ENCODE results near the gene MDM1.

Gene MDM1

DNA sequence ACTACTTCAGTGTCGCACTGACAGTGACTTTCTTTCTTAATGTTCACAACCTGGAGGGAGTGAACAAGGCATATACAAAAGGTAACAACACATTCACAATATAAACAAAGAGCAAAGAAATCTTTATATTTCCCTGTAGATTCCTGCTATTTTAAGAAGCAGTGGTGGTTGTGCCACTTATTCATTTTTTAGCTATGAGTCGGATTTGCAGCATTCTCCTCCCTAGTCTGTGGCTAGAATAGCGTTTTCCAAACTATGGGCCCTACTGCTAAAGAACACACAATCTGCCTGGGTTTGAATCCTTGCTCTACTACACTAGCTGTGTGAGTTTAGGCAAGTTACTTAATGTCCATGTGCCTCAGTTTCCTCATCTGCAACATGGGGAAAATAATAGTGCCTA, 18.6 kb upstream of the MDM1 start:
- no peak overlapping the region for H3K9ac ChIP-seq (ENCODE audit: low read length)
- no peaks in the 10 kb centered on the region for H3K4me1 ChIP-seq (ENCODE audit: control insufficient read depth, insufficient read depth, low read length)
- H3K36me3 ChIP-seq (ENCODE audit: control insufficient read depth, insufficient read depth, low read length): no peaks in the 10 kb centered on the region
- H3K4me3 ChIP-seq (ENCODE audit: low read length): no peak overlapping the region
- no peaks in the 10 kb centered on the region for H3K27me3 ChIP-seq (ENCODE audit: control insufficient read depth, insufficient read depth, low read length)
- no peaks in the 10 kb centered on the region for H3K9me3 ChIP-seq (ENCODE audit: control insufficient read depth, low read length)

DNA sequence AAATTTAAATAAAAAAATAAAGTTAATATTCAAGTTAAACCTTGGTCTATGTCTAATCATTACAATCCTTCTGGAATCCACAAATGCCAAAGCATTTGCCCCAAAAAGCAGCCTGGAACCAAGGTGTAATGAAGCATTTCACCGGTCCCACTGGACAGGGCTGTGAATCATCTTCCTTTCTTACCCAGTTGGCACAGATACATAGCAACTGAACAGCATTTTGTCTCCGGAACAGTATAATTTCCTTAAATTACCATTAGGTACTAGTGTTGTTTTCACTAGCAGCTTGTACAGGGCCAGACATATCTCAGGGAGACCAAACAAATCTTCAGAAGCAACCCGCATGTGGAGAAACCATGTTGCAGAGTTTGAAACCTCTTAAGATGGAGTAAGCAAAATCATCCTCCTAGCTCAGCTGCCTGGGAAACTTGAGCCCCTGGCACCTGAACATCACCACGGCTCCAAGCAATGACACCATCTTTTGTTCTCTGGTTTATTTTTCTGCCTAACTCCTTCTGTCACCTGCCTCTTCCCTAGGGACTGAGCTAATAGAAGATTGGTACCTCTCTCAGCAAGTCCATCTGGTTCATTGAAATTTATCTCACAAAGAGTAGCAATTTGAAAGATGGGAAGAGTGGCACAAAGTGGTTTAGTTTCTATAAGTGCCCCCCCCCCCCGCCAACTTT, 17.9 kb upstream of the MDM1 start:
- Histone ChIP-seq H3K4me3 (ENCODE audit: low read length) (no peak overlapping the region), H3K9ac (ENCODE audit: low read length) (no peak overlapping the region)

DNA sequence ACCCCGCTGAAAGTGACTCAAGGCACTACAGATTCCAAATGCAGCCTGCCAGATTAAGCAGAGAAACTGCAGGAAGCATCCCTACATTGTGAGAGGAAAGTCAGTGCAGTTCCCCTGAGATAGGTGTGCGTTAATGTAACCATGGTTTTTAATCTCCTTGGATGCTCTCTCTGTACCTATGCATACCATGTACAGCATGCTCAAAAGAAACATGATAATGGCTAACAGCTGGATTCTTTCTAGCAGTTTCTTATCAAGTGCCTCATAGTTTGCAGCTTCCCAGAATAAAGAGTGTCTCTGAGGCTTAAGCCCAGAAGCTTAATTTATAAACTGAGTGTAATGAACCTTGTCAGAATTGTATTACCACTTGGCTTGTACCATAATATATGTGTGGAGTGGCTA, 17.1 kb upstream of the MDM1 start:
- no peak overlapping the region for H3K4me3 ChIP-seq (ENCODE audit: low read length)
- no peaks in the 10 kb centered on the region for H3K36me3 ChIP-seq (ENCODE audit: control insufficient read depth, insufficient read depth, low read length)
- no peak overlapping the region for H3K9ac ChIP-seq (ENCODE audit: low read length)
- no peaks in the 10 kb centered on the region for H3K9me3 ChIP-seq (ENCODE audit: control insufficient read depth, low read length)
- no peaks in the 10 kb centered on the region for H3K27me3 ChIP-seq (ENCODE audit: control insufficient read depth, insufficient read depth, low read length)
- H3K4me1 ChIP-seq (ENCODE audit: control insufficient read depth, insufficient read depth, low read length): no peaks in the 10 kb centered on the region

More for the DNA sequence above, 17.9 kb upstream of the MDM1 start:
- no peaks in the 10 kb centered on the region for H3K27me3 ChIP-seq (ENCODE audit: control insufficient read depth, insufficient read depth, low read length)
- no peaks in the 10 kb centered on the region for H3K9me3 ChIP-seq (ENCODE audit: control insufficient read depth, low read length)
- no peaks in the 10 kb centered on the region for H3K36me3 ChIP-seq (ENCODE audit: control insufficient read depth, insufficient read depth, low read length)
- H3K4me1 ChIP-seq (ENCODE audit: control insufficient read depth, insufficient read depth, low read length): no peaks in the 10 kb centered on the region

DNA sequence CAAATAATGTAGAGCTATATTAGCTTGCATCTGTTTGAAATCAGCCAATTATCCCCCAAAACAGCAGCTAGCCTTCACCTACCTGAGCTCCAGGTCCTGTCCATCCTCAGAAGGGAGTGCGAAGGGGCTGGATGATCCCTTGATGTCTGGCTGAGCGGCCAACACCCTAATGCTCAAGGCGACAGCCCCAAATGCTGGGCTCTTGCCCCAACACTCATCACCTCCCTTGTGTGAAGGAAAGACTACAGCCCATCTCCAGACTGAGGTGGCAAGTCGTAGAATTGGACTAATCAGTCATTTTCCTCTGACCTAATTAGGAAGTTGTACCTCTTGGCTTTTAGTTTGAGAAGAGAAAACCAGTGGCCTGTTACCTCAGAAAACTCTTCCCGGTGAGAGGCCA, 16.3 kb upstream of the MDM1 start:
- Histone ChIP-seq H3K4me1 (ENCODE audit: control insufficient read depth, insufficient read depth, low read length) (no peaks in the 10 kb centered on the region), H3K36me3 (ENCODE audit: control insufficient read depth, insufficient read depth, low read length) (no peaks in the 10 kb centered on the region), H3K9ac (ENCODE audit: low read length) (no peak overlapping the region), H3K27me3 (ENCODE audit: control insufficient read depth, insufficient read depth, low read length) (no peaks in the 10 kb centered on the region), H3K9me3 (ENCODE audit: control insufficient read depth, low read length) (no peaks in the 10 kb centered on the region), H3K4me3 (ENCODE audit: low read length) (no peak overlapping the region)

DNA sequence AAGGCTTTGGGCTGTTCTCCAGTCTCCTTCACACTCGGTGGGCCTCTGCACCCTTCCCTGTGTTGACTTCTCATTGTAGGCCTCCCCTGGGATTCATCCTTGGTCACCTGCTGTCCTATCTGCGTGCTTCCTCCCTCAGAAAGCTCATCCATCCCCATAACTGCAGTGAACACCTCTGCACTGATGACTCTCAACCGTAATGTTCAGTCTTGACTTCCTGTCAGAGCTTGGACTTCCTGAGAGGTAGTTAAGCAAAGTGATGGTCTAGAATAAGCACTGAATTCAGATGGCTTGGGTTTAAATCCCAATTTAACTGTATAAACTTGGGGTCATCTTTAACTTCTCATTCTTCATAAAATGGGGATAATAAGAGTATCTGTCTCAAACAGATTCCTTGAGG, 13.6 kb upstream of the MDM1 start:
- no peaks in the 10 kb centered on the region for H3K36me3 ChIP-seq (ENCODE audit: control insufficient read depth, insufficient read depth, low read length)
- no peaks in the 10 kb centered on the region for H3K4me1 ChIP-seq (ENCODE audit: control insufficient read depth, insufficient read depth, low read length)
- H3K4me3 ChIP-seq (ENCODE audit: low read length): no peak overlapping the region
- H3K9me3 ChIP-seq (ENCODE audit: control insufficient read depth, low read length): no peaks in the 10 kb centered on the region
- H3K9ac ChIP-seq (ENCODE audit: low read length): no peak overlapping the region
- no peaks in the 10 kb centered on the region for H3K27me3 ChIP-seq (ENCODE audit: control insufficient read depth, insufficient read depth, low read length)

DNA sequence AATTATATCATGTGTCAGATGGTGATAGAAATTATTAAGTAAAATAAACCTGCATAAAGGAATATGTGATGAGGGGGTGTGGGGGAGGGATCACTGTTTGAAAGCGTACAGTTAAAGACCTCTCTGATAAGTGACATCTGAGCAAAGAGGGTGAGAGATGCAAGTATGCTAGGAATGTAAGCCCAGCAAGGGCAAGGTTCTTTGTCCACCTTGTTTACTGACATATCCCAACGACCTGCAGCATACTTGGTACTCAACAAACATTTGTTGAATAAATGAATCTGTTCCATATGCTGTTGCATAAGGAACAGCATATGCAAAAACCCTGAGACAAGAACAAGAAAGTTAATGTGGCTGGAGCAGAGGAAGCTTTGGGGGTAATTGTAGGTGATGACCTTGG, 12.0 kb upstream of the MDM1 start:
- Histone ChIP-seq H3K27me3 (ENCODE audit: control insufficient read depth, insufficient read depth, low read length) (no peaks in the 10 kb centered on the region), H3K9me3 (ENCODE audit: control insufficient read depth, low read length) (no peaks in the 10 kb centered on the region), H3K4me3 (ENCODE audit: low read length) (no peak overlapping the region), H3K4me1 (ENCODE audit: control insufficient read depth, insufficient read depth, low read length) (no peaks in the 10 kb centered on the region), H3K36me3 (ENCODE audit: control insufficient read depth, insufficient read depth, low read length) (no peaks in the 10 kb centered on the region), H3K9ac (ENCODE audit: low read length) (no peak overlapping the region)

DNA sequence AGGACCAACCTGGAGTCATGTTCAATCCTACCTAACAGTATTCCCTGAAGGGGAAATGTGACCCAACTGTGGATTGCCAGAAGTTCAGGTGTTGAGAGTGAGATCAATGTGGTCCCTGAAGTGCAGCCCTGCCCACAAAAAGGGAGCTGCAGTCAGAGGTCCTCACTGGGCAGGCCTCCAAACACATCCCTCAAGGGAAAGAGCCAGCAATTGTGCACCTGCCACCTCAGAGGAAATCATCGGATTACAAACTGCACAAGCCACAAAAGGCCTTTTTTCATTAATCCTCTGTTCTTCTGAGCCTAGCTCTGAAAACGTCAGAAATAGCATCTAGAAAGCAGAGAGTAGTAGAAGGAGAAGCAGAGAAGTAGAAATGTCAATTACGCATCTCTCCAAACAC, 10.8 kb upstream of the MDM1 start:
- H3K27me3 ChIP-seq (ENCODE audit: control insufficient read depth, insufficient read depth, low read length): no peaks in the 10 kb centered on the region
- no peaks in the 10 kb centered on the region for H3K36me3 ChIP-seq (ENCODE audit: control insufficient read depth, insufficient read depth, low read length)
- no peaks in the 10 kb centered on the region for H3K4me1 ChIP-seq (ENCODE audit: control insufficient read depth, insufficient read depth, low read length)

DNA sequence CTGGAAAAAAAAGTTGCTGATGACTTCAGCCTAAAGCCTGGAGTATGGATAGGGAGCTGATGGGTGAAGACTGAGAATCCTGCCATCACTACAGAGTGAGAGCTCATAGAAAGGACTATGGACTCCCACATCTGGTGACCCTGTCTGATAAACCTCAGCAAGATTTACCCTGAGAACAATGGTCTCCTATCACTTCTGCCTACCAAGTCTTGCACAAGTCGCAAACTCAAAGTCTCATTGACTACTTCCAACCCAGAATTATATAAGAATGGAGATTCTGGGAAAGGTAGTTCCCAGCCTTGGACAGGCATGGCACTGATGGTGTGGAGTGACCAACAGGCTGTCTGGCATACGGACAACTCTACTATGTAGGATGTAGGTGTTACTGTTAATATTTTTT, 9.7 kb upstream of the MDM1 start:
- no peak overlapping the region for H3K4me3 ChIP-seq (ENCODE audit: low read length)
- H3K9me3 ChIP-seq (ENCODE audit: control insufficient read depth, low read length): no peaks in the 10 kb centered on the region
- H3K27me3 ChIP-seq (ENCODE audit: control insufficient read depth, insufficient read depth, low read length): no peaks in the 10 kb centered on the region
- no peaks in the 10 kb centered on the region for H3K36me3 ChIP-seq (ENCODE audit: control insufficient read depth, insufficient read depth, low read length)
- no peak overlapping the region for H3K9ac ChIP-seq (ENCODE audit: low read length)
- no peaks in the 10 kb centered on the region for H3K4me1 ChIP-seq (ENCODE audit: control insufficient read depth, insufficient read depth, low read length)

More for the DNA sequence above, 10.8 kb upstream of the MDM1 start:
- H3K9ac ChIP-seq (ENCODE audit: low read length): no peak overlapping the region
- H3K4me3 ChIP-seq (ENCODE audit: low read length): no peak overlapping the region
- H3K9me3 ChIP-seq (ENCODE audit: control insufficient read depth, low read length): no peaks in the 10 kb centered on the region

DNA sequence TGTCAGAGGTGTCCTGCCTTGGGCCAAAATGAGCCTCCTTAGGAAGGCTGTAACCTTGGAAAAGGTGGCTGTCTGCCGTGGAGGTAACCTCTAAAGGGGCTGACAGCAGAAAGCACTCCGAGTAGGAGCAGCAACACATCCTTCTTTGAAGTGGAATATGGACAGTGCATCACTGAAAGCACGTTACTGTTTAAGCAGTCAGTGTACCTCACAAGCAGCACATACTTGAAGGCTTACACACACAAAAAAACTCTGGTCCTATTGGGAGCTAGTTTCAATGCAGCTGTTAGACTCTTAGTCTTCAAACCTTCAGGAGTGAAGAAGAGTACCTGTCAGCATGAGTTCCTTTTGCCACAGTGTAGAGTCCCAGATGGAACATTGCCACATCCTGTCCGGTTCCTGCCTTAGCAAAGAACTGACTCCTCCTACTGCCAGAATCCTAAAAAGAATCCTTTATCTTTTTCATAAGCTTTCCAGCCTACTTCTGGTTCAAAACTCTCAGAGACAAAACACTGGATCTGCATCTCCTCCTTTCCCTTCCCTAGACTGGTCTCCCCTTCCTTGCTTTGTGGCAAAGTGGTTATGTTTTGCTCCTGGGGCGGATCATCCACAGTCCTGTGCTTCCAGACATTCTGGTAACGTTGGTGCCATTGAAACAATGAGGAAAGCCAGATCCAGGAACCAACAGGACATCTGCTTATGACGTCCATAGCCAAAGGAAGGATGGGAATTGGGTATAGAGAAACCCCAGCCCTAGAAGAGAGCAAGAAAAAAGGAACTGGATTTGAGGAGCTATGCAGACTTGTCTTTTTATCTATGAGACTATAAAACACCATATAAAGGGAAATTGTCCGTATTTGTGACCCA, 8.5 kb upstream of the MDM1 start:
- Histone ChIP-seq H3K4me3 (ENCODE audit: low read length) (no peak overlapping the region), H3K4me1 (ENCODE audit: control insufficient read depth, insufficient read depth, low read length) (no peaks in the 10 kb centered on the region), H3K36me3 (ENCODE audit: control insufficient read depth, insufficient read depth, low read length) (no peaks in the 10 kb centered on the region), H3K9me3 (ENCODE audit: control insufficient read depth, low read length) (no peaks in the 10 kb centered on the region), H3K9ac (ENCODE audit: low read length) (no peak overlapping the region), H3K27me3 (ENCODE audit: control insufficient read depth, insufficient read depth, low read length) (no peaks in the 10 kb centered on the region)

DNA sequence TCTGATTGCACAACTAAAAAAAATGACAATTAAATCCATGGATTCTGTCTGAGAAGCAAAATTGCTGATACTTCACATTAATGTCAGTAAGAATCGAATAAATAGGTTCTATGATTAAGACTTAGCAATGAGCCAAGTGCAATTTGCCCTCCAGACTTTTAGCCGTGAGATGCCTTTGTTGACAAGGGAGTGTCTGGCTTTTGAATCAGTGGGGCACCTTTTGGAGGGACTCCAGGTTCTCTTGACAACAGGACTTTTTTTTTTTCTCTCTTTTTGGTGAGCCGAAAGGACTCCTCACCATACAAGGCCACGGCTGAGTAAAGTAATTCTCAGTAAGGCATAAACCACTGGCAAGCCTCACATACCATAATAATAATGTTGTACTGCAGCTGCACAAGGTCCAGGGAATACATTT, 4.7 kb upstream of the MDM1 start:
- H3K36me3 ChIP-seq (ENCODE audit: control insufficient read depth, insufficient read depth, low read length): no peaks in the 10 kb centered on the region
- no peaks in the 10 kb centered on the region for H3K27me3 ChIP-seq (ENCODE audit: control insufficient read depth, insufficient read depth, low read length)
- H3K4me3 ChIP-seq (ENCODE audit: low read length): no peak overlapping the region
- no peak overlapping the region for H3K9ac ChIP-seq (ENCODE audit: low read length)
- no peaks in the 10 kb centered on the region for H3K9me3 ChIP-seq (ENCODE audit: control insufficient read depth, low read length)
- no peaks in the 10 kb centered on the region for H3K4me1 ChIP-seq (ENCODE audit: control insufficient read depth, insufficient read depth, low read length)

DNA sequence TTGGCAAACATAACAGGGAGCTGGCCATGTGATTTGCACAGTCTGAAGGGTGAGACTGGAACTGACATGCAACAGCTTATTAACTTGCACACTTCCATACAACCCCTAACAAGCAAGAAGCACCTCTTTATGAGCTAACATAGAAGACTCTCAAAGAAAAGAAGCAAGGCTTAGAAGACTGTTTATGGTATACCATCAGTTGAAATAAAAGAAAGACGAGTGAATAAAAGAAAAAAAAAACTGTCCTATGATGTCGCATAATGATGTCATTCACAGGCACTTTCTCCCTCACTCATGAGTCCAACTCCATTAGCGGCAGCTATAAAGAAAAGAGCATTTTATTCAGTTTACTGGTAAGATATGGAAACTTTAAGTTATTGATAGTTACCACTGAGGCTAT, 3.3 kb upstream of the MDM1 start:
- Histone ChIP-seq H3K4me1 (ENCODE audit: control insufficient read depth, insufficient read depth, low read length) (peaks cover 9% of the 10 kb centered on the region), H3K9ac (ENCODE audit: low read length) (no peak overlapping the region), H3K4me3 (ENCODE audit: low read length) (no peak overlapping the region), H3K9me3 (ENCODE audit: control insufficient read depth, low read length) (no peaks in the 10 kb centered on the region), H3K27me3 (ENCODE audit: control insufficient read depth, insufficient read depth, low read length) (no peaks in the 10 kb centered on the region), H3K36me3 (ENCODE audit: control insufficient read depth, insufficient read depth, low read length) (no peaks in the 10 kb centered on the region)

DNA sequence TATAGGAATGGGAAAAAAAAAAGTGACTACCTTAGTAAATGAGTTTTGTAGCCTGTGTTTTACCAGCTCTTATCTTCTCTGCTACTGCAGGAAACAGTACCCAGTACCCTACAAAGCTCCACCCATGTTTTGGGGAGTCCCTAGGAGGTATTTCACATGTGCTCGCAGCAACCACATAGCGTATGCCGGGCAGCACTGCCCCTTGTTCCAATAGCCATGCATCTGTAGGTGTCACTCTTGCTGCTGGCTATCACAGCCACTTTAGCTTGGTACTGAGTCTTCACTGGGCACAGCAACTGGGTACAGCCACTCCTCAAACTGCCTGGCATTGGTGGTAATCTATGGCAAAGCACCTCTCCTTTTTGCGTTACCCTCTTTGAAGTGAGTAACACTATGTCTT, 2.0 kb upstream of the MDM1 start:
- Histone ChIP-seq H3K9me3 (ENCODE audit: control insufficient read depth, low read length) (no peaks in the 10 kb centered on the region), H3K27me3 (ENCODE audit: control insufficient read depth, insufficient read depth, low read length) (no peaks in the 10 kb centered on the region), H3K4me3 (ENCODE audit: low read length) (no peak overlapping the region), H3K4me1 (ENCODE audit: control insufficient read depth, insufficient read depth, low read length) (peaks cover 9% of the 10 kb centered on the region), H3K9ac (ENCODE audit: low read length) (no peak overlapping the region), H3K36me3 (ENCODE audit: control insufficient read depth, insufficient read depth, low read length) (no peaks in the 10 kb centered on the region)
